GM19397 (cell line): Measurements from ENCODE around the gene ARHGAP40.

Experiments used
- ATAC-seq: cut with Tn5 transposase; IDR thresholded peaks from one replicate; pipeline ENCODE4 v1.9.1; 2021; ENCODE audit warnings: mild to moderate bottlenecking, moderate library complexity; ENCODE audit not compliant: unreplicated experiment

Gene ARHGAP40

GRCh38 chr20:38673725-38674091 lies 72.1 kb downstream of the ARHGAP40 start:
- ATAC-seq: no peak

- no peak for ATAC-seq
These were observed 72.6 kb downstream of the ARHGAP40 start for GRCh38 chr20:38674092-38674764.

GRCh38 chr20:38674765-38675133 lies 73.1 kb downstream of the ARHGAP40 start:
- no peak for ATAC-seq

- no peak for ATAC-seq
These were observed 75.0 kb downstream of the ARHGAP40 start for GRCh38 chr20:38676576-38676975.

GRCh38 chr20:38680500-38681306 lies 79.1 kb downstream of the ARHGAP40 start:
- no peak for ATAC-seq

GRCh38 chr20:38685271-38685670 lies 83.7 kb downstream of the ARHGAP40 start:
- no peak for ATAC-seq

GRCh38 chr20:38685853-38686473 lies 84.4 kb downstream of the ARHGAP40 start:
- ATAC-seq: no peak

- ATAC-seq: no peak
These were observed 91.1 kb downstream of the ARHGAP40 start for GRCh38 chr20:38692436-38693411.

GRCh38 chr20:38697306-38697705 lies 95.7 kb downstream of the ARHGAP40 start:
- no peak for ATAC-seq

- ATAC-seq: no peak
These were observed 96.9 kb downstream of the ARHGAP40 start for GRCh38 chr20:38698541-38698940.

- ATAC-seq: no peak
These were observed 98.5 kb downstream of the ARHGAP40 start for GRCh38 chr20:38700141-38700540.
